ENCODE results near the gene NOD1.
"Not testable (repeated sequence)": the region's sequence is repeated elsewhere in the genome, so short reads cannot be mapped to it uniquely, and the experiment has no call there.

The NOD1 gene, protein sequence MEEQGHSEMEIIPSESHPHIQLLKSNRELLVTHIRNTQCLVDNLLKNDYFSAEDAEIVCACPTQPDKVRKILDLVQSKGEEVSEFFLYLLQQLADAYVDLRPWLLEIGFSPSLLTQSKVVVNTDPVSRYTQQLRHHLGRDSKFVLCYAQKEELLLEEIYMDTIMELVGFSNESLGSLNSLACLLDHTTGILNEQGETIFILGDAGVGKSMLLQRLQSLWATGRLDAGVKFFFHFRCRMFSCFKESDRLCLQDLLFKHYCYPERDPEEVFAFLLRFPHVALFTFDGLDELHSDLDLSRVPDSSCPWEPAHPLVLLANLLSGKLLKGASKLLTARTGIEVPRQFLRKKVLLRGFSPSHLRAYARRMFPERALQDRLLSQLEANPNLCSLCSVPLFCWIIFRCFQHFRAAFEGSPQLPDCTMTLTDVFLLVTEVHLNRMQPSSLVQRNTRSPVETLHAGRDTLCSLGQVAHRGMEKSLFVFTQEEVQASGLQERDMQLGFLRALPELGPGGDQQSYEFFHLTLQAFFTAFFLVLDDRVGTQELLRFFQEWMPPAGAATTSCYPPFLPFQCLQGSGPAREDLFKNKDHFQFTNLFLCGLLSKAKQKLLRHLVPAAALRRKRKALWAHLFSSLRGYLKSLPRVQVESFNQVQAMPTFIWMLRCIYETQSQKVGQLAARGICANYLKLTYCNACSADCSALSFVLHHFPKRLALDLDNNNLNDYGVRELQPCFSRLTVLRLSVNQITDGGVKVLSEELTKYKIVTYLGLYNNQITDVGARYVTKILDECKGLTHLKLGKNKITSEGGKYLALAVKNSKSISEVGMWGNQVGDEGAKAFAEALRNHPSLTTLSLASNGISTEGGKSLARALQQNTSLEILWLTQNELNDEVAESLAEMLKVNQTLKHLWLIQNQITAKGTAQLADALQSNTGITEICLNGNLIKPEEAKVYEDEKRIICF

DNA sequence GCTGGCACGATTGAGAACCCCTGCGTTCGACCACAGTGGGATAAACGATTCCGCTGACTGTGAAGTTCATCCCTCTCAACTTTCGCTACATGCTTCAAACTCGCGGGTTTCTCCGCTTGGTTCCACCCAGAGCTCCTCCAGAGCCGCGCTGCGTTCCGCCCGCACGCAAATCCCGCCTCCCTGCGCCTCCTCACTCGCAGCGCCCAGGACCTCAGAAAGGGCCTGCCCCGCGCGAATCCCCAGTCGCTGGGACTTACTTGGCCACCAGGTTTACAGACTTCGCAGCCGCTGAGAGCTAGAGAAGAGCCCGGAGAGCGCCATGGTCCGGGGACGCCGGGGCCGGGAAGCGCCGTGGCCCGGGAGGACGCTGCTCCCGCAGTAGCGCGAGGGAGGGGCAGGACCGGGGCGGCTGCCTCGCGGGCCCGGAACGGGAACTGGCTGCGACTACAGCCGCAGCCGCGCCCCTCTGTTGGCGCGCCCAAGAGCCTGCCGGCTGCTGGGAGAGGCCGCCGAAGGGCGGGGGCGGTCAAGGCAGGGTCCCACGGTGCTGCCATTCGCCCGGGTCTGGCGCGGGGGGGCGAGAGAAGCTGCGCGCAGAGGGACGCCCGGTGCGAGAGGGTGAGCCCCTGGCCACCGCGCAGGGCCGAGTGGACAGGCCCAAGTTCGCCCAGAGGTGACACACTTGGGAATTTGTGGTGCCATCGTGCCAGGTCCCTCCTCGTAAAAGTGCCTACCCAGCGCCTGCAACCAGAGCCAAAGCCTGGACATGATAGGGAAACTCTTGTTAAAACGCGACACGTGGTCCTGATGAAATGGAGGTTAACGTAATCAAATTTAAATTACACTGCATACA, at the start of gene NOD1:
Gene NOD1, minus strand, starts transcription at position 436 of the 853 bp plus-strand sequence. CDS start 21,863 bp downstream, outside the sequence.
- peak; percentile 75 for DNase-seq

DNA sequence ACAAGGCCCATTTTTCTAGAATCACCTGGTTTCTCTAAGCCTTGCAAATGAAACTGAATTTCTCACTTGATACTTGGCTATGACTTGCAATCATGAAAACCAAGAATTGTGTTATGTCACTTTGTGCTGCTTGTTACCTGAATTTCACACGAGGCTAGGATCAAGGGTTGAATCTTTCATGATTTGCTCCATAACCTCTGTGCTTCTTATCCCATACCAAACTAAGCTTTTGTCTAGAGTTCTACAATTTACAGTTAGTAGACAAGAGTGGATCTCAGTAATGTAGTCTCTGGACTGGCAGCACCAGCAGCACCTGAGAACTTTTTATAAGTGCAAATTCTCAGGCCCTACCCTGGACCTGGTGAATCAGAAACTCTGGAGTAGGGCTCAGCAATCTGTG, 48.7 kb upstream of the NOD1 start:
- DNase-seq, result not testable (repeated sequence)

DNA sequence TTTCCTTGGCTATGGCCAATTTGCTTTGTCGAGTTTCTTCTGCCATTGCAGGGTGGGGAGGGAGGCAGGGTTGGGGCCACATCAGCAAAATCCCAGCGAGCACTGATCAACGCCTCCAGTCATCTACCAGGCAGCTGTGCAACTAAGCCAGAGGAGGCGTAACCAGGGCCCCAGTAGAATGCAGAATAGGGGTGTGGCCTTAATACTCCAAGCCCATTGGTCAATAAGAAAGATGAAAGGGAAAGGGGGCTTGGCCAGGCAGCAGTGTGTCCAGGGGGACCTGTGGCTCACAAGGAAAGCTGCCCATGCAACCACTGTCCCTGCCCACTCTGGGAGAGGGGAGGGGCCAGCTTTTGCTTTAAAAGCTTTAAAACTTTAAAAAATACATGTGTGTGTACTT, 47.6 kb upstream of the NOD1 start:
- no peak for DNase-seq

DNA sequence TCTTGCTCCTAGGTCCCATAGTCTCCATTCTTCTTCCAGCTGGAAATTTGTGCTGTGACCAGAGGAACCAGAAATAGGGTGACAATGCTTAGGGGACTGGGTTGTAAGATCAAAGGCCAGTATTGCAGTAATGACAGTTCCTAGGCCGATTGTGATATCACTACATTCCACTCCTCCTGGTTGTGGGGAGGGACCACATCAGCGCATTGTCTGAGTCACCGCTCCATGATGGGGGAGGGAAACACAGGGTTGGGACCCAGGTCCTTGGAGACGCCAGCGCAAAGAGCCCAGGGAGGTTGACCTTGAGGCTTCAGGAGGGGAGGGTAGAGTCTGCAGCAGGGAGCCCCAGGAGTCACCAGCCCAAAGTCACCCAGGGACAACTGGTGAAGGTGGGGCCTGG, 46.8 kb upstream of the NOD1 start:
- DNase-seq, result no peak

DNA sequence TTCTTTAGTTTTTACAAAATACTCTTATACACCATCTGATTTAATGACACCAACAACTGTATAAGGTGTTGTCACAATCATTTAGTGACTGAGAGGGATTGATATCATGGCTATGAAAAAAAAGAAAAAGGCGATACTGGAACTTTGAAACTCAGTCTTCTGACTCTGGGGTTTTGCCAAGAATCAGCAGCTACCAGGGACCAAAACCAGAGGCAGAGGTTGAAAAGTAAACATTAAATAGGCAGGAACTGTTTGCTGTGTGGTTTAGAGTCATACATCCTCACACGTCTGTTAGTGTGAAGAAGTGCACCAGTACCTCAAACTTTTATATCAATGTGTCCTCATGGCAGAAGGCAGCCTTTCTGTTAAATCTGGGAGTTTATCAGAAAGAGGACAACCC, 46.0 kb upstream of the NOD1 start:
- DNase-seq, result no peak

DNA sequence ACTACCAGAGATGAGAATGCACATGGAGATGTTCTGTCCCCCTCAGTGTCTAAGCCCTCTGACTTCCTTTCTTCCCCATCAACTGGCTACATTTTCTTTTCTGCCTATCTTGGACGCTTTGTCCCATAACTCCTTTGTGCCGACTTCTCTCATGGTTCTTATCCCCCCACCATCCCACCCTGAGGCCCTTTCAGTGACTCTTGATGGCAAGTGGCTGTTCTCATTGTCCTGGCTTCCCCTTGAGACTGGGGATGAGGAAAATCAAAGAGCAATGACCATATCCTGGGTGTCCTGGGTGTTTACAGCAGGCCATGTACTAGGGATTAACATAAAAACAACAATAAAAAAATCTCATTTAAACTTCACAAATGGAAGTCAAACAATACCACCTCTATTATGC, 44.9 kb upstream of the NOD1 start:
- DNase-seq, result no peak

DNA sequence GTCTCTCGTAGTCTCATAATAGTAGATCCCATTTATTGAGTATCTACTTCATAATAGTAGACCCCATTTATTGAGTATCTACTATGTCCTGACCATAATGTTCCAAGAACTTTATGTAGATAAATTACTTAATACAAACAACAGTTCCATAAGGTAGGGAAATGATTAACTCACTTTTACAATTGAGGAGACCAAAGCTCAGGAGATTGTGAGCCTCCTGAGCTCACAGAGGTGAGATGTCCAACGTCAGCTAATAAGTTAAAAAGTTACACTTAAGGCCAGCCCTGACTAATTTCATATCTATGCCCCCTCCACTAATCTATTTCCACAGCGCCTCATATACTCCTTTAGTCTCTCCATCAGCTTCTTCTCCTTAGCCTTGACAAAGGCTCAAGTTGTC, 43.6 kb upstream of the NOD1 start:
- no peak for DNase-seq

DNA sequence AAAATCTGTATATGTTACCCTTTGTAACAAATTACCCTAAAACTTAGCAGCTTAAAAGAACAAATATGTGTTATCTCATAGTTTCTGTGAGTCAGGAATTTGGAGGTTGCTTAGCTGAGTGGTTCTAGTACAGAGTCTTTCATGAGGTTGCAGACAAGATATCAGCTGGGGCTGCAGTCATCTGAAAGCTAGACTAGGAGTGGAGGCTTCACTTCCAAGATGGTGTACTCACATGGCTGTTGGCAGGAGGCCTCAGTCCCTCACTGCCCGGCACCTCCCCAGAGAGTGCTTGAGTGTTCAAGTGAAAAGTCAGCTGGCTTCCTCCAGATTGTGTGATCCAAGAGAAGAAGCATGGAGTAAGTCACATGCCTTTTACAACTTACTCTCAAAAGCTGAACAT, 42.9 kb upstream of the NOD1 start:
- DNase-seq, result no peak

DNA sequence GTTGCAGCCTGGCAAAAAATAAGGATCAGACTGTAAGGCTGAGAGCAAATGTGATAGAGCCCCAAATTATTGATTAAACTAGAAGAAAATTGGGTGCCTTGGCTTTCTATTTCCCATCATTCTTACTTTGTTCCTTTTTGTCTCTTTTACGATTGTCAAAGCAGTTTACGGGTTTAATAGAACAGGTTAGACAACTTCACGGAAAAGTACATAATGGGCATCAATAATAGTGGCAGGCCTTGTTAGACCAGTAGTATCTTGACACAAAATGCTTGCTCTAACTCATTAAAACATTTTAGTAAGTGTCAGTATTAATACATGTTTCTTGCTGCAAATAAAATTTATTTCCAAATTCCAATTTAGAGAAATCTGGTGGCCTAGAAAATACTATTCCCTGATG, 40.5 kb upstream of the NOD1 start:
- no peak for DNase-seq

DNA sequence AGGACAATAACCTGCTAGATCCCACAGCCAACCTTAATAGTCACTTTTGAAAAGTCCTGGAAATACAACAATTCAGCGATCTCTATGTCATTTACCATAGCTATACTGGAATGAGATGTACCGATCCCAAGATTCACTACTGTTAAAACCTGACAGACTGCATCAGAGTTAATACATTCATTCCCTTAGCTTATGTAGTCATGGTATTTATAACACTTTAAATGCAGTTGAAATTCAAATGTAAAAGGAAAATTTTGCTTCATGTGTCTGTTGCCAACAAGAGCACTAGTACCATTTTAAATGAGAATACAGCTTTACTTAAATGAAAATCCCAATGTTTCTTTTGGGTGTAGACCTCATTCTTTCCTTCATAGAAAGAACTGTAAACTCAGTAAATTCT, 37.2 kb upstream of the NOD1 start:
- no peak for DNase-seq

DNA sequence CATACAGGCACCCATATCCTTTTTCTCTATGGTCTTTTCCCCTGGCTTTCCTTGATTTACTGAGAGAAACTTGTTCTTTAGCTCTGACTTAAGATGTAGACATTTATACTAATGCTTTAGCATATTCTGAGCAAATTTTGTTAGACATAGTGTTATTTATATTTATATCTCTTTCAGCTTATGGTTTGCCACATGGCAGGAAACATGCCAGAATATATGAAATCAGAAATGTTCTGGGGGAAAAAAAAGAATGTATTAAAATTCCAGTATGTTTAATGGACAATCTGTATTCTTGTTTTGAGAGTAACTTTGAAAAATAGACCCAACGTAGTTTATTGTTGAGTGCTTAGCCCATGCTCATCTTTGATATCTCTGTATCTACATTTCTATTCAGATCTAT, 36.2 kb upstream of the NOD1 start:
- no peak for DNase-seq

DNA sequence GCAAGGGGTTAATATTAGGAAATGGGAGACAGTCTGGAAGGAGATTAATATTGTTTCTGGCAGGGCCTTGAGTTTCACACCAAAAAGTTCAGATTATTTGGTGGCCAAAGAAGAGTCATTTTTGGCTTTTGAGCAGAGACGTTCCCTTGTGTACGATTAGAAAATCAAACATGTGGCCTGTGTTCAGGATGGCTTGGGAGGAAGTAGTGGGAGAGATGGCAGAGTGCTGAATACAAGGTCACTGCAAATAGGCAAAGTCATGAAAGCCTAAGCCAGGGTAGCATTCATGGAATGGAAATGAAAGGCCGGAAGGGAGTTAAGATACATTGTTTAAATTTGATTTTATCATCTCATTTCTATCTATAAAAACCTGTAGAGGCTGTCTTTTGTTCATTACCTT, 35.6 kb upstream of the NOD1 start:
- no peak for DNase-seq

DNA sequence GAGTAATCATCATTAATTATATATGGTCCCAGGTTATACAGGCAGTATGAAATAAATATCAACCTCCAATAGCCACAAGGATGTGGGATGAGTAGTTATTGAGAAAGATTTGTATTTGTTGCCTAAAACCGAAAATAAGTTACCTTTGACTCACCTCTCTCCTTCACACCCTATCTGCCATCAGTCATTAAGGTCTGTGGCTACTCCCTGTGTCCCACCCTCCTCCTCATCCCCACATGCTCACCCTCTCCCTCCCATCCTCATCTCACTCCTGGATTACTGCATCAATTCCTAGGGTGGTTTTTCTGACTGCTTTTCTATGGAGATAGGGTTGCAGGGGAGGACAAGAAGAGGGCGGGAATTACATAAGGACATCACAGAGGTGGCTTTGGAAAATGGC, 35.2 kb upstream of the NOD1 start:
- DNase-seq, result no peak

DNA sequence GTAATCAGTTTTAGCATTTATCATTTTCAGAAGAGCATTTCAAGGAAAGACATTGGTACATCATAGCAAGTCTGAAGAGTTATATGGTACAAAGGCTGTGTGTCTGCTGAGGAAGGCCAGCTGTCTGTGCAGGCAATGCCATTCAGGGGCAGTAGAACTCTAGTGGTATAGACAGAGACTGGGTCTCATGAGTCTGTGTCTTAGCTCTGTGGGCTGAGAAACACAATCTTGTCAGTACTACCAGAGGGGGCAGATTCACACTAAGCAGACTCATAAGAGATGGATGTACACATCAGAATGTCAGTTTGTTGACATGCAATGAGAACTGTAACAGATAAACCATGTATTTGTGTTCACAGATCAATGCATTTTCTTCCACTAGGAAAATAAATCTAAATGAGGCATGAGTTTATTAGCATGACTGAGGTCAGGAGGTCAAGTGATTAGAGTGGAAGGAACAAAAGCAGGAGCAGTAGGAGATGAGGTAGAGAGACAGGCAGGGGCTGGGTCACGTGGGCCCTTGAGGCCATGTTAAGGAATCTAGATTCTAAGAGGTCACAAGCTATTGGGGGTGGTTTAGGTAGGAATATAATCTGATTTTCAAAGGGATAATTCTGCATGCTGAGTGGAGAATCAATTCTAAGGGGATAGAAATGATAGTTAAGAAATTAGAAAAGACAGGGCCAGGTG, 33.5 kb upstream of the NOD1 start:
- no peak for DNase-seq

DNA sequence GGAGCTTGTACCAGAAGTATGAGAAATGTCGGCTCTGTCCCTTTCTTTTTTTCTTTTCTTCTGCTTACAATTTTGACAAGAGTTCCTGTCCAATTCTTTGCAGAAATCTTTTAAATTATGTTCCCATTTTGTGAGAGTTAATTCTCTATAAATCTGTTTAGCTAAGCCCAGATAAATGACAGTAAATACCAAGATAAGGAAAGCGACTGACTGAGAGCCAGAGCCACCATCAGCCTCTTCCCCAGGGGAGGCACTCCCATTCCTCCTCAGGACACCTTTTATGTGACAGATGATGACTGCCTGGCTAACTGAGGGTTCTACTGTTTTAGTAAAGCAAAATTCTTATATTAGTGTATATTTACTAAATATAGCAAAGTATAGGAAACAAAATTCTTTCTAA, 32.9 kb upstream of the NOD1 start:
- DNase-seq, result no peak

DNA sequence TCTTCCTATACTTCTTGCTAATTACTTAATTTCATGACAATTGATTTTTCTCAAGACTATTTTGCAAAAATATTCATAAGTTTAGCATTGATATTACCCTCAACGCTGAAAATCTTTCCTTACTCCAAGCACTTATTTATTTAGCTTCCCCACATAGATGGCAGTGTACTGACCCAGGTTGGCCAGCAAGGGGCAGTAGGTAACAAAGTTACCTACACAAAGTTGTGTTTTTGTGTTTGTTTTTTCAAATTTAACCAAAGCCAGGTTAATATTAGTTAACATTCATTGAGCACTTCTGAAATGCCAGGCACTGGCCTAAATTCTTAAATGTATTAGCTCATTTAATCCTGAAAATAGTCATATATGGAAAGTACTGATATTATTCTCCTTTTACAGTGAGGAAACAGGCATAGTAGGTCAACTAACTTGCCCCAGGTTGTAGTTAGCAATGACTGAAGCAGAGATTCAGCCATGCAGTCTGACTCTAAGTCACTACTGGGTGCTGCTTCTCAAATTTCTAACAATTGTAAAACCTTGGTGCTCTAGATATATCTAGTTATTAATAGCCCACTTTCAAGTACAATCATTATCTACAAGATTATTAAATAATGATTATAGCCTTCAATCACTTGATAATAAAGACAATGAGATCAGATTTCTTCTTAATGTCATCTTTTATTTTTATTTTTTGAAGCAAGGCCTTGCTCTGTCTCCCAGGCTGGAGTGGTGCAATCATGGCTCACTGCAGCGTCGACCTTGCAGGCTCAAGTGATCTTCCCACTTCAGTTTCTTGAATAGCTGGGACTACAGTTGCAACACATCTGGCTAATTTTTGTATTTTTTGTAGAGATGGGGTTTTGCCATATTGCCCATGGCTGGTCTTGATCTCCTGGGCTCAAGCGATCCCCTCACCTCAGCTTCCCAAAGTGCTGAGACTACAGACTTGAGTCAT, 31.8 kb upstream of the NOD1 start:
- peak; percentile 41 for DNase-seq

DNA sequence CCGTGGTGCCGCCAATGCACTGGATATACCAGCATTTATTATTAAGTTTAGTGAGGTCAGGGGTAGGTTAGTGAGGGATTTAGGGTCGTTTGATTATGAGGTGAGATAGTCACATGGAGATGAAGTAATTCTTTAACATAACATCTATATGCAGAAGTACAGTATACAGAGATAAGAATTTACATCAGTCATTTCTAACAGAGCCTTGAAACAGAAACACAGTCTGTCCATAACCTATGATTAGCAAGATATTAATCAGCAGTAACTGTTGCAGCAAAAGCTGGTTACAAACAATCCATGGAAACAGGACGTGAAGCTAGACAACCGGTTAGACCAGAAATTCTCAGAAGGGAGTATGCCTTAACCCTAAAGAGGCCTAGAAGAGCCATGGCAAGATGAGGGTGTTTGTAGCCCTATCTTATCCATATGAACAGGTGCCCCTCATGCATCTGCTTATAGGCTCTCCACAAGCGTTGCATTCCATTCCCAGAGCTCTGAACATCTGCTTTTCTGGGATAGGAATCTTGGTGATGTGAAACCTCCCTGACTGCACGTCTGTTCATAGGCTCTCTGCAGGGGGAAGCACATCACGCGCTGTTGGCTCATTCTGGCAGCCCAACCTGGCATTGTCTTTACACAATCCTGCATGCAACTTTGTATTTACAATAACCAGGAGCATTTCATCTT, 30.7 kb upstream of the NOD1 start:
- DNase-seq, result not testable (repeated sequence)

DNA sequence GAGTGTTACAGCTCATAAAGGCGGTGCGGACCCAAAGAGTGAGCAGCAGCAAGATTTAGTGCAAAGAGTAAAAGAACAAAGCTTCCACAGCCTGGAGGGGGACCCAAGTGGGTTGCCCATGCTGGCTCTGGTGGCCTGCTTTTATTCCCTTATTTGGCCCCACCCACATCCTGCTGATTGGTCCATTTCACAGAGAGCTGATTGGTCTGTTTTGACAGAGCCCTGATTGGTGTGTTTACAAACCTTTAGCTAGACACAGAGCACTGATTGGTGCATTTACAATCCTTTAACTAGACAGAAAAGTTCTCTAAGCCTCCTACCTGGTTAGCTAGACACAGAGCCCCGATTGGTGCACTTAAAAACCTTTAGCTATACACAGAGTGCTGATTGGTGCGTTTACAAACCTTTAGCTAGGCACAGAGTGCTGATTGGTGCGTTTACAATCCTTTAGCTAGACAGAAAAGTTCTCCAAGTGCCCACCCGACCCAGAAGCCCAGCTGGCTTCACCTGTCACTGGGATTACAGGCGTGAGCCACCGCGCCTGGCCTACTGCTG, 28.8 kb upstream of the NOD1 start:
- DNase-seq, result not testable (repeated sequence)

DNA sequence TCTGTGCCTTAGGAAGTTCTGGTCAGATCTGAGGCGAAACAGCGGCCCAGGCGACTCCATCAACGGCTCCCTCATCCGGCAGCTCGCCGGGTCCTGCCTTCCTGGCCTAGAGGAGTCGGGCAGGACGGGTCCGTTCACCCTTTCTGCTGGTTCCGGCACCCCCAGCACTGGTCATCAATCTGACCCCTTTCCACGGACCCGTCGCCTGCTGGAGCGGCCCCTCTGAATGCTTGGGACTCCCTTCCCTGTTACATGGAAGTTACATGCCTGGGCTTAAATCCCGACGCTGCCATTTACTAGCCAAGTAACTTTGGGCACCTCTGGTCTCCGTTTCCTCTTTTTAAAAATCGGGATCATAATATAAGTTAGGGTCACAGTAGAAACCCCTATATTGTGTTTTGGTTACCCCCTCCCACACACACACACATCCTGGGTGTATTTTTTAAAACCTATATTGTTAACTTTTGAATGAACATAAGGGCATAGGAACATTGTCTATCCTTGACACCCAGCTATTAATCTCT, 26.7 kb upstream of the NOD1 start:
- DNase-seq, result no peak
